H1 (cell line): ENCODE data around the gene SPATA22. TPM values are rescaled to one million over a fixed set of nuclear protein-coding genes. Genes with fewer than 3 reads are reported as not detected.

Experiments
- CTCF ChIA-PET: fragments of 300-600 bp; sonication (Branson Sonifier 250); formaldehyde crosslinking; loops from one replicate; lab custom pipeline; 2021; ENCODE audit not compliant: partially characterized antibody; lab: Charles Lee
- POLR2A ChIA-PET: fragments of 300-600 bp; sonication (Branson Sonifier 250); formaldehyde crosslinking; loops from one replicate; lab custom pipeline; 2021; ENCODE audit warnings: inconsistent platforms; ENCODE audit not compliant: partially characterized antibody; lab: Charles Lee
- DNase-seq, 2 experiments: peaks; one replicate each; pipeline versions ENCODE4 v3.0.0 to v3.0.0-alpha.2; 2010 to 2022; ENCODE audit warnings: low spot score in 2 of 2, low read depth in 1 of 2, mixed read lengths in 1 of 2
- FAIRE-seq: peaks from 2 replicates; lab custom pipeline; 2011; peaks lifted over from hg19 to GRCh38; lab: Jason Lieb, UNC
- H2AFZ ChIP-seq: 2 replicates; pipeline ENCODE4 v1.8.1; 2012; ENCODE audit warnings: low read length, inconsistent platforms
- H2AK5ac ChIP-seq: 2 replicates; pipeline ENCODE4 v1.6.1; 2013; ENCODE audit warnings: low read depth, low read length
- H2BK120ac ChIP-seq: replicated peaks from 2 replicates; pipeline ENCODE3; 2013; ENCODE audit warnings: low read depth, low read length, inconsistent platforms
- H2BK12ac ChIP-seq: 2 replicates; pipeline ENCODE4 v1.6.1; 2013; ENCODE audit warnings: low read depth, low read length
- H2BK15ac ChIP-seq: 2 replicates; pipeline ENCODE4 v1.6.1; 2013; ENCODE audit warnings: low read length
- H2BK20ac ChIP-seq: 2 replicates; pipeline ENCODE4 v1.6.1; 2013; ENCODE audit warnings: low read length
- H2BK5ac ChIP-seq: 2 replicates; pipeline ENCODE4 v1.6.1; 2013; ENCODE audit warnings: low read depth, low read length
- H3K14ac ChIP-seq: 2 replicates; pipeline ENCODE4 v1.6.1; 2013; ENCODE audit warnings: inconsistent platforms; ENCODE audit not compliant: insufficient read length
- H3K18ac ChIP-seq: 2 replicates; pipeline ENCODE4 v1.6.1; 2013; ENCODE audit warnings: low read length; ENCODE audit errors: extremely low read depth
- H3K23ac ChIP-seq: 2 replicates; pipeline ENCODE4 v1.6.1; 2013; ENCODE audit warnings: inconsistent platforms; ENCODE audit not compliant: insufficient read length
- H3K23me2 ChIP-seq: 2 replicates; pipeline ENCODE4 v1.6.1; 2013; ENCODE audit warnings: low read depth, low read length
- H3K27ac ChIP-seq: 2 replicates; pipeline ENCODE4 v1.6.1; 2011; ENCODE audit warnings: low read depth, low read length, inconsistent platforms
- H3K27me3 ChIP-seq, 4 experiments: replicated peaks in 1 of 4; 1 replicate in 1 of 4; 2 replicates in 3 of 4; pipeline versions ENCODE4 v1.6.1 to v1.8.1; 2011 to 2013; ENCODE audit warnings: low read length in 3 of 4, mild to moderate bottlenecking in 3 of 4, inconsistent platforms in 2 of 4, mixed read lengths in 2 of 4, moderate library complexity in 1 of 4; ENCODE audit not compliant: control insufficient read depth in 3 of 4, insufficient read depth in 3 of 4; ENCODE audit errors: extremely low read depth in 1 of 4
- H3K36me3 ChIP-seq, 4 experiments: 2 replicates each; pipeline versions ENCODE4 v1.6.1 to v1.8.1; 2011 to 2013; ENCODE audit warnings: mild to moderate bottlenecking in 4 of 4, low read length in 3 of 4, moderate library complexity in 2 of 4, control low read depth in 1 of 4, inconsistent platforms in 1 of 4; ENCODE audit not compliant: insufficient read depth in 4 of 4, control insufficient read depth in 2 of 4
- H3K4ac ChIP-seq: replicated peaks from 2 replicates; pipeline ENCODE3; 2013; ENCODE audit warnings: low read length, low read depth, mixed read lengths, inconsistent platforms; ENCODE audit not compliant: insufficient read length
- H3K4me1 ChIP-seq, 4 experiments: replicated peaks in 1 of 4; 1 replicate in 1 of 4; 2 replicates in 3 of 4; pipeline versions ENCODE4 v1.6.1 to v1.8.1; 2011 to 2013; ENCODE audit warnings: low read length in 3 of 4, inconsistent platforms in 2 of 4, mixed read lengths in 1 of 4; ENCODE audit not compliant: insufficient read depth in 4 of 4, control insufficient read depth in 3 of 4
- H3K4me2 ChIP-seq, 2 experiments: 2 replicates each; pipeline versions ENCODE4 v1.6.1 to v1.8.1; 2011 to 2013; ENCODE audit warnings: low read depth in 2 of 2, low read length in 2 of 2, control low read depth in 1 of 2, inconsistent platforms in 1 of 2, mild to moderate bottlenecking in 1 of 2; ENCODE audit not compliant: insufficient read depth in 1 of 2
- H3K4me3 ChIP-seq, 4 experiments: fragments of 200-600, 300-600 bp in 1 of 4; sonication (generic), shearing (Covaris generic), sonication (Bioruptor Twin) in 1 of 4; 2 replicates each; pipeline versions ENCODE4 v1.5.1 to v1.8.1; 2011 to 2016; ENCODE audit warnings: low read length in 4 of 4, low read depth in 3 of 4, control low read depth in 2 of 4, inconsistent platforms in 2 of 4, mild to moderate bottlenecking in 2 of 4, mixed read lengths in 1 of 4, moderate library complexity in 1 of 4; ENCODE audit not compliant: insufficient read depth in 2 of 4; ENCODE audit errors: extremely low read depth in 1 of 4
- H3K56ac ChIP-seq: replicated peaks from 2 replicates; pipeline ENCODE3; 2013; ENCODE audit warnings: low read depth, mild to moderate bottlenecking, mixed read lengths, low read length, inconsistent platforms; ENCODE audit not compliant: insufficient read length
- H3K79me1 ChIP-seq: 2 replicates; pipeline ENCODE4 v1.6.1; 2013; ENCODE audit warnings: low read depth, low read length, control low read depth
- H3K79me2 ChIP-seq, 2 experiments: 2 replicates each; pipeline versions ENCODE4 v1.6.1 to v1.8.1; 2012 to 2013; ENCODE audit warnings: low read length in 2 of 2, mild to moderate bottlenecking in 2 of 2, inconsistent platforms in 1 of 2; ENCODE audit not compliant: insufficient read depth in 2 of 2, control insufficient read depth in 1 of 2
- H3K9ac ChIP-seq, 4 experiments: replicated peaks in 1 of 4; 1 replicate in 1 of 4; 2 replicates in 3 of 4; pipeline versions ENCODE4 v1.6.1 to v1.8.1; 2011 to 2013; ENCODE audit warnings: low read depth in 3 of 4, low read length in 3 of 4, control low read depth in 2 of 4, mild to moderate bottlenecking in 2 of 4, moderate library complexity in 2 of 4, inconsistent platforms in 1 of 4; ENCODE audit errors: extremely low read depth in 1 of 4
- H3K9me3 ChIP-seq, 2 experiments: 2 replicates each; pipeline versions ENCODE4 v1.6.1 to v1.8.1; 2012 to 2013; ENCODE audit warnings: mild to moderate bottlenecking in 2 of 2, moderate library complexity in 2 of 2, control low read depth in 1 of 2, inconsistent platforms in 1 of 2, low read depth in 1 of 2, low read length in 1 of 2, mixed read lengths in 1 of 2; ENCODE audit not compliant: insufficient read depth in 2 of 2
- H4K20me1 ChIP-seq, 2 experiments: replicated peaks in 1 of 2; 2 replicates each; pipeline versions ENCODE3 to v1.8.1; 2011 to 2013; ENCODE audit warnings: inconsistent platforms in 2 of 2, low read length in 2 of 2, mild to moderate bottlenecking in 1 of 2; ENCODE audit not compliant: insufficient read depth in 2 of 2, control insufficient read depth in 1 of 2
- H4K5ac ChIP-seq: 2 replicates; pipeline ENCODE4 v1.6.1; 2013; ENCODE audit warnings: low read length, low read depth, mixed read lengths, inconsistent platforms; ENCODE audit not compliant: insufficient read length
- H4K8ac ChIP-seq: 2 replicates; pipeline ENCODE4 v1.8.0; 2013; ENCODE audit warnings: mild to moderate bottlenecking, moderate library complexity, low read length, inconsistent platforms; ENCODE audit not compliant: insufficient read depth; ENCODE audit errors: extremely low read depth
- H4K91ac ChIP-seq: replicated peaks from 2 replicates; pipeline ENCODE3; 2013; ENCODE audit warnings: low read length, mixed read lengths, inconsistent platforms; ENCODE audit not compliant: insufficient read length
- BCL11A ChIP-seq, 2 experiments: IDR thresholded peaks; one replicate each; pipeline ENCODE4 v1.6.1; 2011; ENCODE audit warnings: low read depth in 2 of 2, low read length in 2 of 2, mild to moderate bottlenecking in 2 of 2
- CTCF ChIP-seq, 3 experiments: IDR thresholded peaks; 1 replicate in 2 of 3; 2 replicates in 1 of 3; pipeline versions ENCODE4 v1.5.1 to v1.6.1; 2011; ENCODE audit warnings: low read length in 3 of 3, mild to moderate bottlenecking in 3 of 3, inconsistent platforms in 2 of 3, low read depth in 1 of 3, moderate library complexity in 1 of 3; ENCODE audit not compliant: insufficient read depth in 1 of 3; ENCODE audit errors: control extremely low read depth in 1 of 3
- GABPA ChIP-seq: IDR thresholded peaks from 2 replicates; pipeline ENCODE4 v1.6.1; 2011; ENCODE audit warnings: mild to moderate bottlenecking, low read length, moderate library complexity, borderline replicate concordance; ENCODE audit not compliant: insufficient read depth
- HDAC6 ChIP-seq: IDR thresholded peaks from one replicate; pipeline ENCODE4 v1.7.1; 2012; ENCODE audit warnings: low read depth, mild to moderate bottlenecking, inconsistent platforms, low read length, moderate library complexity
- KDM5A ChIP-seq: fragments of 200-600 bp; IDR thresholded peaks from 2 replicates; pipeline ENCODE4 v1.7.1; 2012; ENCODE audit warnings: mild to moderate bottlenecking, low read length, inconsistent platforms, mixed read lengths
- RFX5 ChIP-seq: IDR thresholded peaks from 2 replicates; pipeline ENCODE4 v1.6.1; 2011; ENCODE audit warnings: low read depth, low read length, improper control_type of control experiment, borderline replicate concordance
- RNF2 ChIP-seq: fragments of 200-900, 300-1000 bp; sonication (generic); IDR thresholded peaks from 2 replicates; pipeline ENCODE4 v1.7.1; 2016; ENCODE audit warnings: borderline replicate concordance, low read depth, mild to moderate bottlenecking, antibody characterized with exemption, low read length; ENCODE audit not compliant: poor library complexity, severe bottlenecking; ENCODE audit errors: missing control alignments
- SP1 ChIP-seq: IDR thresholded peaks from 2 replicates; pipeline ENCODE4 v1.6.1; 2011; ENCODE audit warnings: low read depth, low read length
- SP4 ChIP-seq: IDR thresholded peaks from 2 replicates; pipeline ENCODE4 v1.6.1; 2012; ENCODE audit warnings: low read length, inconsistent platforms
- SRF ChIP-seq: IDR thresholded peaks from 2 replicates; pipeline ENCODE4 v1.6.1; 2011; ENCODE audit warnings: mild to moderate bottlenecking, low read depth, low read length, moderate library complexity
- USF2 ChIP-seq: IDR thresholded peaks from 2 replicates; pipeline ENCODE4 v1.6.1; 2011; ENCODE audit warnings: low read length, improper control_type of control experiment
- WGBS, 2 experiments: shearing (Covaris generic) in 1 of 2; methylation state at CpG; one replicate each; pipeline versions ENCODE4 v1.1.6 to v1.1.7; 2013 to 2015; ENCODE audit warnings: low lambda C conversion rate in 2 of 2, mixed read lengths in 2 of 2, inconsistent platforms in 1 of 2, low coverage in 1 of 2, missing lambda C conversion rate in 1 of 2; ENCODE audit not compliant: insufficient replicate concordance in 2 of 2, insufficient coverage in 1 of 2, insufficient read length in 1 of 2; ENCODE audit errors: extremely low coverage in 1 of 2, missing lambda C conversion rate in 1 of 2; 5-methylcytosine and 5-hydroxymethylcytosine counted together
- polyA plus RNA-seq, 7 experiments: library from polyadenylated mRNA; depleted of rRNA in 3 of 7; stranded (reverse) in 5 of 7; unstranded in 2 of 7; fragments of >200 nt in 5 of 7; fragments of 200-250 nt in 2 of 7; gene quantifications; 1 replicate in 5 of 7; 2 replicates in 1 of 7; 4 replicates in 1 of 7; pipeline versions ENCODE4 v1.2.1 to v1.2.3, GENCODE V29; 2011 to 2013; ENCODE audit warnings: missing spikeins in 2 of 7, mixed read lengths in 2 of 7
- total RNA-seq: library from RNA; stranded (reverse); fragmentation: NEBNext Ultra II Directional; extraction: Animal tissue kit (Norgen Biotek cat#: 25700); gene quantifications from 2 replicates; pipeline ENCODE4 v1.2.1, GENCODE V29; 2021

The SPATA22 gene
- total and polyA plus RNA-seq, 2 of the 8 experiments (the other 6 are each of a cell fraction or from before 2014, with no cell fraction given), result 0.06 TPM; not detected in 1

- no peak within 1 kb of the TSS for H3K23ac ChIP-seq
- H3K27me3 ChIP-seq, result no peaks in the 10 kb centered on the region
- no peak within 1 kb of the TSS for H3K4ac ChIP-seq
- H3K18ac ChIP-seq, result no peak within 1 kb of the TSS
- no peaks in the 10 kb centered on the region for H3K4me1 ChIP-seq
- no peak within 1 kb of the TSS for H2AFZ ChIP-seq
- no peaks in the 10 kb centered on the region for H3K36me3 ChIP-seq
- no peaks in the 10 kb centered on the region for H3K79me2 ChIP-seq
- no peak within 1 kb of the TSS for H3K4me3 ChIP-seq
- no peak within 1 kb of the TSS for H2BK5ac ChIP-seq
- no peak within 1 kb of the TSS for H2BK20ac ChIP-seq
- no peak within 1 kb of the TSS for H3K56ac ChIP-seq
- FAIRE-seq, result no peak
- no peak within 1 kb of the TSS for H2BK15ac ChIP-seq
- DNase-seq, result no peak
- no peak within 1 kb of the TSS for H4K8ac ChIP-seq
- H4K5ac ChIP-seq, result no peak within 1 kb of the TSS
- no peaks in the 10 kb centered on the region for H4K20me1 ChIP-seq
- no peak within 1 kb of the TSS for H3K27ac ChIP-seq
- no peak within 1 kb of the TSS for H2BK12ac ChIP-seq
- no peaks in the 10 kb centered on the region for H3K23me2 ChIP-seq
- peaks cover 15 to 40% of the 10 kb centered on the region in 2 experiments for H3K9me3 ChIP-seq
- no peak within 1 kb of the TSS for H3K14ac ChIP-seq
- H4K91ac ChIP-seq, result no peak within 1 kb of the TSS
- no peak within 1 kb of the TSS for H3K9ac ChIP-seq
- POLR2A ChIA-PET, result no interaction called here
- H3K4me2 ChIP-seq, result no peak within 1 kb of the TSS
- no peaks in the 10 kb centered on the region for H3K79me1 ChIP-seq
- H2AK5ac ChIP-seq, result no peak within 1 kb of the TSS
- H2BK120ac ChIP-seq, result no peak within 1 kb of the TSS
- CTCF ChIA-PET, result no interaction called here
- 89% methylated on average over 1 of the region's 1 CpG; no CpG with 5 or more reads in 1 of the 2 experiments for WGBS, 2 experiments
- TF ChIP-seq GABPA, result no peak
- no peak for TF ChIP-seq SP1
- TF ChIP-seq RFX5, result no peak
- no peak for TF ChIP-seq CTCF (IDR thresholded peaks at IDR 0.05; ENCODE audit: control extremely low read depth in 1 of 3, insufficient read depth in 1 of 3, low read depth in 1 of 3, low read length in 3 of 3)
- no peak for TF ChIP-seq SRF
- no peak for TF ChIP-seq HDAC6
- no peak for TF ChIP-seq SP4
- no peak for TF ChIP-seq BCL11A (IDR thresholded peaks at IDR 0.05; ENCODE audit: low read depth in 2 of 2, low read length in 2 of 2)
- no peak for TF ChIP-seq RNF2
- no peak for TF ChIP-seq USF2
- TF ChIP-seq KDM5A, result no peak
These were observed 73.3 kb downstream of the SPATA22 start, which contains the start of gene OR1E1 for GRCh38 chr17:3398310-3398709. TSS of gene OR1E1 (minus strand) at chr17:3398410. CDS start at chr17:3398410, 0 bp downstream.
